Fibroblast of skin of scalp (primary cell): ENCODE measurements around the gene LRP1B.
"Not testable (repeated sequence)": the region's sequence is repeated elsewhere in the genome, so short reads cannot be mapped to it uniquely, and the experiment has no call there.

ENCODE experiments used
- DNase-seq: peaks from one replicate; pipeline ENCODE4 v3.0.0-alpha.2; 2013

Gene LRP1B

DNA sequence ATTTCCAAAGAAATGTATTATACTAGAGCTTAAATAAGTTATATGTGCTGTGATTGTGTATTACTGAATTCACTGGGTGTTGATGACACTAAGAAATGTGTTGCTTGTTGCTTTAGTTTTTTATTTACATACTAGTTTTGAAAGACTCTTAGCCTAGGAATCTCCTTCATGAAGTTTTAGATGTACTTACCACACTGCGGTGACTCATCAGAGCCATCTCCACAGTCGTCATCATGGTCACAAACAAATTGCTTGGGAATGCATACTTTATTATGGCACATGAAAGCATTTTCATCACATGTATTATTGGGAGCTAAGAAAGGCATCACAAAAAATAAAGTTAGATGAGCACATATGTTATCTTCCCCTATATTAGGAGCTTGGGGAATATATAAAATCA is 1624.2 kb downstream of the LRP1B start:
- DNase-seq: peak; percentile 85

DNA sequence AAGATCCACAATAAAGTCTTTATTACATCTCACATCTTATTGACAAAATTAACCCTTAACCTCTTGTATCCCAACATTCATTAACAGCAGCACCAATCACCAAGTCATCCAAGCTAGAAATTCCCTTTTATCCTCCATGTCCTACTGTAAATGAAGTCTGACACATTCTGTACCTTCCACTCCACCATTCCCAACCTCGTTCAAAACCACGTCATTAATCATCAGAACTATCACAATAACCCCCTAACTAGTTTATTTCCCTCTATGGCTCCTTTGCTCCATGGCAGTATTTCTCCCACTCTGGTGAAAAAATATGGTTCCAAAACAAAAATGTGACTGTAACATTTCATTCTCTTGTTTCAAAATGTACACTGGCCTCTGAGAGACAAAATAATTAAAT is 1626.2 kb downstream of the LRP1B start:
- peak; percentile 31 for DNase-seq

DNA sequence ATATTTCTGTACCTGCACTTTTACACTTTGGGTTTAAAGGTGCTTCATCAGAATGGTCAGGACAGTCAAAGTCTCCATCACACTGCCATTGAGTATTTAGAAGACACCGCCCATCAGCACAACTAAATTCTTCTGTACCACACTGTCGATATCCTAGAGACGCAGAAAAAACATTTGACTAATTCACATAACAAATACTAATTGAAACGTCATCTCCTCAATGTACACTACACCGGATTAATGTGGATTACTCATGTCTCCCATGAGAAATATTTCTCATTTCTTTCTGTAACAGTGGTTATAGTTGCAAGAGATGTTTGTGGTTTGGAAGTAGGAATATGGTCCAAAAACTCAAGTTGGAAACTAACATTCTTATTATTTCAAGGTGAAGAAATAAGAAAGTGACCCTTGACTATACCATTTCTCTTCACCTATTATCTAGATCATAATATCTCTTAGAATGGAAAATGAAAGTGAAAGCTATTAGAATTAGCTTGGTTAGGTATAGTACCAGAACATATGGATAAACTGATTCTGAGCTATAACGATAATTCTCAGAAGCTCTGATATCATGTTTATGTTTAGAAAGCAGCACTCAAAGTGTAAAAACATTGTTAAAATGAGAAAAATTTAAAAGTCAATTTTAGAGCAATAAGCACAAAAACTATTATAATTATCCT is 1627.7 kb downstream of the LRP1B start:
- DNase-seq: peak; percentile 95

DNA sequence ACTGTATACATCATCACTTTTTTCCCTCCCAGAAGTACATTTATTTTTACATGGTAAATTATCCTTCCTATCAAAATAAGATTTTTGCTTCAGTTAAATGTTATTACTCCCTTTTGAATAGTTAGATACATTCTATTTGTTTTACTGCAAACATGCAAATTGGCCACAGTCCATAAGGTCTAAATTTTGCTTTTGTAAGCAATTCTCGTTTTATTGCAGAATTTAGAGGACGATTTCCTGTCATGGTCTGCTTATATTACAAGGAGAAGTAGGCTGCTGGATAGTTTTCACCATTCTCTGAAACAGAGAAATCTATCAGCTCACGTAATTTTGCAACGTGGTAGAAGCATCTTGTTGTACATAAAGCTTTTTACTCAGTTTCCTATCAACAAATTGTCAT is 1632.5 kb downstream of the LRP1B start:
- DNase-seq: no peak

DNA sequence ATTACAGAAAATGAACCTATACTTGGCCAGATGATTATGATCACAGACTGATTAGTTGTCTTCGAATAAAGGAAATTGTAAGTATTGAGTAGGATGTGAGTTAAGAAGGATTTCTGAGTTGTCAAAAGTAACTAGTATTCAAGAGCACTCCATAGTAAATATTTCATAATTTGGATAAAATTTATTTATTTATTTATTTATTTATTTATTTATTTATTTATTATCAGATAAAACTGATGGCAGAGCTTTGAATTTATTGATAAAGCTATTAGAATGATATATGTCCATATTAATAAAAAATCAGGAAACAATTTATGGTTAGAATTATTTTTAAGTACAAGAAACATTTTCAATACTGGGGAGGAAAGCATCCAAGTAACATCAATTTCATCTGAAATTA is 1634.1 kb downstream of the LRP1B start:
- no peak for DNase-seq

DNA sequence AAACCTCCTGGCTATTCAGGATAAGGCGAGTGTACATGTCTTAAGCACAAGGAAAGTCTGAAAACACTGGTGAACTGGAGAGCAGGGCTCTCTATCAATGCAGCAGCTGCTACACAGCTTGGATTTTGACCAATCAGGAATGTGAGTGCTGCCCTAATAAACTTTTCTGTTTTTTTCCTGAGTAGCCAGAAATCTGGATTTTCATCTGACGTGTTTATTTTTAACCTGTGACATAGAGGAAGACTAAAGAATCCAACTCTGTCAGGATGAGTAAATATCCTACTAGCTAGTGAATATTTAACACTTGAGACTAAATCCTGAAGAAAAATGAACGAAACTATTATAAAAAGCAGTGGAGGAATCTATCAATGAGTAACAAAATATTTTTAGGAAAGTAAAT is 1638.9 kb downstream of the LRP1B start:
- no peak for DNase-seq

DNA sequence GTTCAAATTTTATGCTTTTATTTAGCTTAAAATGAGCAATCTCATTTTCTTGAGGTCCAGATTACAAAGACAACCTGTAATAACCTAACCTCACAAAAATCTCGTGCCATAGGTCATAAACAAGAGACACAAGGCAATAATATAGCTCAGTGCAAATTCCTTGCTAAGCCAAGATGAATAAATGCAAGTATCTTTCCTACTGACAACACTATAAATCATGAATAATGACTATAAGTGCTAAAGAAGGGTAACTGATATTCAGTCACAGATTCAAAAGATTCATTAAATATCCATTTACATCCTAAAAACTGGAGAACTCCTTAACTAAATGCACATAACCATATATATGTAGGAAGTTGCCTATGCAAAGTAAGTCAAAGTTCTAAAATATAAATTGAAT is 1641.6 kb downstream of the LRP1B start:
- no peak for DNase-seq

DNA sequence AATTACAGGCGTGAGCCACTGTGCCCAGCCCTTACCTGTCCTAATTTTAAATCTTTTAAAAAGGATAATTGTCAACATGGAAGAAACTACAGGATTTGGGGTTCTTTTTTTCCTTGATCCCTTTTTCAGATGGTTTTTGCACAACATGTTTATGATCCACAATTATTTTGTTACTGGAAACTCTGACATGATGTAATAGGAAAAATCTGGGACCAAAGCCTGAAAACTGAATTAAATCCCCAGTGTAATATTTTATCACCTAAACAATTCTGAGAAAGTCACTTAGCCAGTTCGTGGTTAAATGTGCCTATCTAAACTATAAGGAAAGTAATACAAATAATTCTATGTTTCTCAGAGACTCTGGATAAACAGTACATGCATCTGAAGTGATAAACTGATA is 1649.7 kb downstream of the LRP1B start:
- DNase-seq: no peak

DNA sequence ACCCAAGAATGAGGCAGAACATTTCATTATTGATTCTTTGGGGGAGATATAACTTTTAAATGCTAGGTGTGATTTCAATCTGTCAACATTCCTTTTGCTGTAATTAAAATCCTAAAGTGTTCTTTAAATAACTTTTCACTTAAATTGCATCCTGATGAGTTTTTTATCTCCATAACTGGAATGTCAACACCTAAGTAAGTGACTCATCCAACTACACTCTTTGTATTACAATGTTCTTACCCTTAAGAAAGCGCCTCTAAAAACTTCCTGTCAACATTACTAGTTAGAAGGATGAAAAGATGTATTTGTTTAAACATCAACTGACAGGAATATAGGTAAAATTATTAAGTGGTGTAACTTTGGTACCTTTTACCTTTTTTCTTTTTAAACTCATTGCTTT is 1657.0 kb downstream of the LRP1B start:
- no peak for DNase-seq

DNA sequence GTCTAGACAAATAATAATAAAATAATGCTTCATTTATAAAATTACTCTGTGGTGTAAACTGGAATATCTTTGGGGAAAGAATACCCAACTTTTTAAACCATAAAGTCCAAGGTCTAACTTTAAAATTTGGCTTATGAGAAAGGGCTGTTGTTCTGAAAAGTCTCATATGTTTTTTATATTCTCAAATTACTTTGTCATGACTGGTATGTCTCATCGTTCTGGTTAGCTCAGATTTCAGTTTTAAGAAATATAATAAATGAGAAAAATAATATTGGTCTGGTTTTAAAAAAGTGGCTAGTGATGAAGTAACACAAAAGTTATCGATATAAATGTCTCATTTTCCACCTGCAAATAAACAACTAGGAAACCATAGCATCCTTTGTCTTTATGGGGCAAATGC is 1658.1 kb downstream of the LRP1B start:
- no peak for DNase-seq

DNA sequence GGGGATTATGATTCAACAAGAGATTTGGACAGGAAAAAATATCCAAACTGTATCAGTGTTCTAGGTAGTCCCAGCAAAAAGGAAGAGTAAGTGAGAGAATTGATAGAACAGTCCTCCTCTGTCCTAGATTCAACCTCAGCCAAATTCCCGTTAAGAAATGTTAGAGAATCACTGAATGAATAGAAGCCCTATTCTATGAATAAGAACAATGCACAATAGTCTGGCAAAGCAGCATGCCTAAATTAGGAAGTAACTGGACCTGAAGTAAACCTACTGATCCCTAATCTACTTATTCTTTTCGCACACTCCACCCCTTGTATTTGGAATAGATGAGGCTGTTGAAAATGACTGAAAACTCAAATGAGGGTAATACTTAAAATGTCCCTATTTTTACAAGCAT is 1665.5 kb downstream of the LRP1B start:
- DNase-seq: no peak

DNA sequence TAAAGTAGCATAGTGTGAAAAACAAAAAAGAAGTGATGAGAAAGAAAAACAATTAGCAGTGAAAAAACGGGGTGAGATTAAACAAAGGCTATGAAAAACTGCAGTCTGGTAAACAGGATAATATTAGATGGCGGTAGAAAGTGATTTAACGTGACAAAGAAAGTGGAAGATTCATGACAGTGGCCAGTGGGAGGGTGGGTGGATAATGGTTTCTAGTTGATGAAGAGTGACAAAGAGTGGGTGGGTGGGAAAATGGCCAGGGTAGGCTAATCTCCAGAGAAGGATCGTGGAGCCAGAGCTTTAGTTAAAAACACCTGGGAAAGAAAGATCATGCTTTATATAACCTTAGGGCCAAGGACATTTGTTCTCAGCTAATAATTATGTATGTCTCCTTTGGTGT is 1667.8 kb downstream of the LRP1B start:
- no peak for DNase-seq

DNA sequence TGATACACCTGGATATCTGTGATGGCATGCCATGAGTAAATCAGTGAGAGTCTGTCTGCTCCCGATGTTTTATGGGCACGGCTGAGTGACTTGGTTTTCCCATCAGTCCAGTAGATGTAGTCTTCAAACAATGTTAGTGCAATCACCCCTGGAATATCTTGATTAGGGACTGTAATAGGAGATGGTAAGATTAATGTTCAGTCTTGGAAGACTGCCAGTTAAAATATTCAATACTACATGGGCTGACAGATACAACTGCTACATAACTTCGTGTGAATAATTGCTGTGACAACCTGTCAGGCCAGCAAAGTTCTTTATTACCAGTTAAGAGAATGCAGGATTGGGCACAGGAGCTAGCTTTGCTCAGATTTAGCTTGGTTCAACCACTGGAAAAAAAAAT is 1673.3 kb downstream of the LRP1B start:
- peak; percentile 10 for DNase-seq

DNA sequence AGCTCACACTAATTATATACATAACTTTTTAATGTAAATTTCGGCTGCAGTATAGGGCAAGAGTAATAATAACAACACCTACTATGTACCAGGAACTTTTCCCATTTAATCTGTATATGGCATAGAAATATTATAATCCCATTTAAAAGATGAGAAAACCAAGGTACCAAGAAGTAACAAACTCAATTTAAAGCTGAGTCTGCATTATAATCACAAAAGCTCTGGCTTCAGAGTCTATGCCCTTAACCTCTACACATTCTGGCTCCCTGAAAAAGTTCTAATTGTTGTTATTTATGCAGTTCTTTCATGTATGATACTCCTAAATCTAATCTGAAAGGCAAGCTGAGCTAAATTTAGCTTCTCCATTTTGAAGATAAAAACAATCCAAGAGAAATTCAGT is 1675.5 kb downstream of the LRP1B start:
- DNase-seq: no peak

DNA sequence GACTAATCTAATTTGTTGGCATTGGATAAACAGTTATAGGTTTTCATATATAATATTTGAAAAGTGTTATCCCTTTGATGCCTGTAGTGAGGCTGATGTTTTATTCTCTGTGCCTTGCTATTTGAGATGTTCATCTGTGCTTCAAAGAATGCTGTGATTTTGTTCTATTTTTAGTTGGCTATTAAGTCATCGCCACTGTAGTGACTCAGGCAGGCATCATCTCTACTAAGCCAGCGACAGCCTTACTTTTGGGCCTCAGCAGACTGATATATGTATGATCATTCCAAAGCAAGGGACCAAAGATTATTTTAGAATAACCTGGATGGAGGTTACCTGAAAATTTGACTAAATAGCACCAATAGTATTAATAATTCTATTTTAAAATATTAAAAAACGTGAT is 1676.1 kb downstream of the LRP1B start:
- peak; percentile 79 for DNase-seq

DNA sequence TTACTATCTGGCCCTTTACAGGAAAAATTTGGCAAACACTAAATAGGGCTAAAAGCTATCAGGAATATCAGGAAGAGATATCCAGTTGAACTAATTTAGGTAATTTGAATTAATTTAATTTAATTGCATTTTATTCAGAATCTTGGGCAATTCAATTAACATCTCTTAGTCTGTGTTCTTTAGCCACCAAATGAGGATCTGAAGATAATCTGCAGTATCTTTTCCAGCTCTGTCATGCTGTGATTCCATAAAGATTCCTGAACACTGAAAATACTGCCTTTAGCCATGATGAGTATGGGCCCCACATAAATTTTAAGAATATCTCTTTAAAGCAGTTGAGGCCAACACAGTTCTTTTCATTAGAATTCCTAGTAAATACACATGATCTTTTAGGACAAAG is 1679.5 kb downstream of the LRP1B start:
- no peak for DNase-seq

DNA sequence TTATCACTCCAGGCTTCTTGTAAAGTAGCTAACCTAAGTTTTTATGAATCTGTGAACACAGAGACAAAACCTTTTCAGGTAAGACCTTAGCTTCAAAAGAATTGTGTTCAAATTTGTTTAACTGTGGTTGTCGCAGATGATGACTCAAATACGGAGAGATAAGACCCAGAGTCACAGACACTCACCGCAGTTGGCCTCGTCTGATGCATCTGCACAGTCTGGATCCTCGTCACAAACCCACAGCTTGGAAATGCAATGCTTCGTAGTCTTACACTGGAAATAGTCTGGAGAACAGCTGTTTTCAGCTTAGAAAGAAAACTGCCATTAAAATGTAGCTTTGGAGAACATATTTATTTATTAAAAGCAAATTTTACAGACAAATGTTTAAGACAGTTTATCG is 1688.5 kb downstream of the LRP1B start:
- DNase-seq: peak; percentile 25

DNA sequence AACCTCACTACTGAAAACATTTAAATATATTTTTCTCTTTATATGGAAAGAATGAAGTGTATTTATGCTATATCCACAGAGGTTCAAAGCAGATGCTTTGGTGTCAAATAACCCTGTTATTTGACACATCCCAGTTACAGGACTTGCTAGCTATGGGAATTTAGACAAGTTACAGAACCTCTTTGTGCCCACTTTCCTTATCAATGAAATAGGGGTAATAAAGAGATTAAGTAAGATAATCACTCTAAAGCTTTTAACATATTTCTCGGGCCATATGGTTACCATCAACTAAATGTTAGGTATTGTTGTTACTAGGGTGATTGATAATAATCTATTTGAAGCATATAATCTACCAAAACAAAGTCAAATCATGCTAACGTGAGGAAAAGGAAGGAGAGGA is 1690.0 kb downstream of the LRP1B start:
- no peak for DNase-seq

DNA sequence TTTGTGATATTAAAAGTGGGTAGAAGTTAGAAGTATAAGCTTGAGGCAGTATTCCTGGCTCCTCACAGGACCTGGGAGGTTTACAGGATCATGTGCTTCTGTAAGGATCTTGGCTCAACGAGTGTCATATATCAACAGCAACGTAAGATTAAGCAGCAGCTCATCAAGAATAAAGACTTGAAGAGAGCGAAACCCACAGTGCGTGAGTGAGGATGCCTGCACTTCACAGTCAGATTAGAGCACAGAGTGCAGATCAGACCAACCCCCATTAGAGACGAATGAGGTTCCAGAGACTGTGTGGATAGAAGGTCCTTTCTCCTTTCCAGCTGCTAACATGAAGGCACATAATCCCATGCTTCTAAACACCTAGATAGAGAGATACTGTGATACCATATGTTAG is 1693.9 kb downstream of the LRP1B start:
- no peak for DNase-seq

DNA sequence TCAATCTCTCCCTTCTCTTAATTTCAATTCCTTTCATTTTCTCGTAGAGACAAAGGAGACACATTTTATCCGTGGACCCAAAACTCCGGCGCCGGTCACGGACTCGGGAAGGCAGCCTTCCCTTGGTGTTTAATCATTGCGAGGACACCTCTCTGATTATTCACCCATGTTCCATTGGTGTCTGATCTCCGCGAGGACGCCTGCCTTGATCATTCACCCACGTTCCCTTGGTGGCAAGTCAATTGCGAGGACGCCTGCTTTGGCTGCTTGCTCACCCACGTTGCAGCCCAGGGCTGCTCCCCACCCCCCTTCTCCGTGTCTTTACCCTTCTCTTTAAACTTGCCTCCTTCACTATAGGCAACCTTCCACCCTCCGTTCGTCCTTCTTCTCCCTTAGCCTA is 1703.8 kb downstream of the LRP1B start:
- DNase-seq: not testable (repeated sequence)

DNA sequence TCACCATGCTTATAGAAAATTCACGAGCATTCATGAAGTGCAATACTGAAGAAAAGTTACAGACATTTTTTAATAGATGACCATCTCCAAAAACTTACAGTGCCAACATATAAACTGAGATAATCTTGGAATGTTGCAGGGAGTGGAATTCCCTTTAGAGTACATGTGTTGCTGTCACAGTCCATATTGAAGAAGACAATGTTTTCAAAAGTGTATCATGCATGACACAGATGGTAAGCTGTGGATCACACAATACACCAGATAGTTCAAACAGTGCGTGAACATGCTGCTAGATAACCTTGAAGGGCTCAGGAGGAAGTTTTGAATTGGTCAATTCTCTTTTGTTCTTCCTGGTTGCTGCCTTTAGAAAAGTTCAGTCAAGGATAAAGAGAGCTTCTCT is 1706.3 kb downstream of the LRP1B start:
- no peak for DNase-seq

DNA sequence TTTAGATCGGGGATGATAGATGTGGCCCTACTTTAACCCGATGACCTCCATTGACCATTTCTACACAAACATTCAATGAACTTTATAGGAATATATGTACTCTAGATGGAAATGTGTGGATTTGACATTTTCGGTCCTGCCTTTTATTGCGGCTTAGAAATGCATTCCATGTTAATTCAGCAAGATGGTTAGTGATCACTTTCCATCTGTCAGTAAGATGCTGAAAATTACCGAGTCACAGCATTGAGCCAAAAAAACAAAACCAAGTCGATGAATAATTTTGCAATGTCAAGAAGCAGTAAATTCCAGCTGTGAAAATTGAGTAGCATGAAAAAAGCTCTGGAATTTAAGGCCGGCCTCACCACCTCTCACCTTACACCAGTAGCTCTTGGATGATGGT is 1708.1 kb downstream of the LRP1B start:
- no peak for DNase-seq

DNA sequence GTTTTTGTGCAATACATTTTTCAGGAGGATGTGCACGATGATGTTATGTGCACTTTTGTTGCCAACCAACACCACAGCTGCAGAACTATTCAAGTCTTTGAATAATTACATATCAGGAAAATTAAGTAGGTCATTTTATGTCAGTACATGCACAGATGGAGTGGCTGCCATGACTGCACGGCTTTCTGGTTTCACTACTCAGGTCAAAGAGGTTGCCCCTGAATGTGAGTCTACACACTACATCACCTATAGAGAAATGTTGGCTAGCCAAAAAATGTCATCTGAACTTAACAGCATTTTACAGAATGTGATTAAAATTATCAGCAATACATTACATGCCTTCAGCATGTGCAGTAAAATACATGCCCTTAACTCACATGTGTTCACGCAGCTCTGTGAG is 1713.3 kb downstream of the LRP1B start:
- DNase-seq: no peak

DNA sequence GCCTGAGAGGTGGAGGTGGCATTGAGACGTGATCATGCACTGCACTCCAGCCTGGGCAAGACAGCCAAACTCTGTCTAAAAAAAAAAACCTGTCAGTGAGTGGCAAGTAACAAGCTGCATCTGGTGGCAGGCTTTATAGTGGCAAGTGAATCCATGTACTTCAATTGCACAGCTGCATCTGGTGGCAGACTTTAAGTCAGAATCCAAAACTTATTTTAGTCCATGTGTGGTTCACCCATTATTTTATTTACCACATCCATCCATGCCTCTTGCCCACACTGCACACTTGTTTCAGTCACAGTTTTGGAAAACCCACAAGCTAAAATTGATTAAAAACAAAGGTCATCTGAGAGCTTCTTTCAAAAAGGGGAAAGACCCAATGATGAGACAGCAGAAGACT is 1714.2 kb downstream of the LRP1B start:
- DNase-seq: no peak

DNA sequence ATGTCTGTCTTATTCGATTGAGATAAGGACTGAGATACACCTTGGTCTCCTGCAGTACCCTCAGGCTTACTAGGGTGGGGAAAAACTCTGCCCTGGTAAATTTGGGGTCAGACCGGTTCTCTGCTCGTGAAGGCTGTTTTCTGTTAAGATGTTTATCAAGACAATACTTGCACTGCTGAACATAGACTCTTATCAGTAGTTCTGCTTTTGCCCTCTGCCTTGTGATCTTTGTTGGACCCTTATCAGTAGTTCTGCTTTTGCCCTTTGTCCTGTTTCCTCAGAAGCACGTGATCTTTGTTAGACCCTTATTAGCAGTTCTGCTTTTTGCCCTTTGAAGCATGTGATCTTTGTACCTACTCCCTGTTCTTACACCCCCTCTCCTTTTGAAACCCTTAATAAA is 1715.8 kb downstream of the LRP1B start:
- not testable (repeated sequence) for DNase-seq
